NCI-H2029 treated with DMSO at 0.1 percent for 48 hours (cell line): ENCODE results near the gene VGLL4.
"Not testable (repeated sequence)": the region's sequence is repeated elsewhere in the genome, so short reads cannot be mapped to it uniquely, and the experiment has no call there.

Experiments used
- DNase-seq: peaks from one replicate; lab custom pipeline; 2025; lab: John Stamatoyannopoulos, UW

VGLL4 gene

GRCh38 chr3:11606090-11606784 lies 37.5 kb downstream of the VGLL4 start:
- DNase-seq = no peak

GRCh38 chr3:11605398-11605797 lies 38.3 kb downstream of the VGLL4 start:
- no peak for DNase-seq

GRCh38 chr3:11604139-11604892 lies 39.4 kb downstream of the VGLL4 start:
- DNase-seq = no peak

- DNase-seq = no peak
Measured at GRCh38 chr3:11603628-11604027, 40.1 kb downstream of the VGLL4 start.

GRCh38 chr3:11602886-11603527 lies 40.7 kb downstream of the VGLL4 start:
- DNase-seq = no peak

- no peak for DNase-seq
Measured at GRCh38 chr3:11602239-11602840, 41.4 kb downstream of the VGLL4 start.

- DNase-seq = no peak
Measured at GRCh38 chr3:11601446-11602238, 42.1 kb downstream of the VGLL4 start.

GRCh38 chr3:11600501-11601282 lies 43.0 kb downstream of the VGLL4 start:
- DNase-seq = no peak

- peak; percentile 26 for DNase-seq
Measured at GRCh38 chr3:11596387-11596786, 47.3 kb downstream of the VGLL4 start.

GRCh38 chr3:11595024-11595423 lies 48.7 kb downstream of the VGLL4 start:
- not testable (repeated sequence) for DNase-seq

- peak; percentile 38 for DNase-seq
Measured at GRCh38 chr3:11593318-11594034, 50.2 kb downstream of the VGLL4 start.

GRCh38 chr3:11592445-11593298 lies 51.0 kb downstream of the VGLL4 start:
- no peak for DNase-seq

- DNase-seq = no peak
Measured at GRCh38 chr3:11591391-11592282, 52.1 kb downstream of the VGLL4 start.

- DNase-seq = no peak
Measured at GRCh38 chr3:11591002-11591355, 52.7 kb downstream of the VGLL4 start.

- no peak for DNase-seq
Measured at GRCh38 chr3:11589706-11590105, 54.0 kb downstream of the VGLL4 start.

GRCh38 chr3:11588755-11589154 lies 55.0 kb downstream of the VGLL4 start:
- DNase-seq = peak; percentile 21

GRCh38 chr3:11588338-11588737 lies 55.4 kb downstream of the VGLL4 start:
- DNase-seq = no peak

- no peak for DNase-seq
Measured at GRCh38 chr3:11587766-11588165, 55.9 kb downstream of the VGLL4 start.
